GM19043 (cell line): ENCODE measurements around the gene STX1A.
A peak's percentile ranks its signal among the peaks of the same experiment; 100 is the strongest.
"Not testable (repeated sequence)": the region's sequence is repeated elsewhere in the genome, so short reads cannot be mapped to it uniquely, and the experiment has no call there.

Experiments used
- ATAC-seq: cut with Tn5 transposase; IDR thresholded peaks from one replicate; pipeline ENCODE4 v1.9.1; 2021; ENCODE audit warnings: low read depth; ENCODE audit not compliant: unreplicated experiment

The STX1A gene

GRCh38 chr7:73685311-73685710, 34.2 kb downstream of the STX1A start:
- ATAC-seq: no peak

- ATAC-seq: no peak
Measured at GRCh38 chr7:73683788-73684693, 35.4 kb downstream of the STX1A start.

DNA sequence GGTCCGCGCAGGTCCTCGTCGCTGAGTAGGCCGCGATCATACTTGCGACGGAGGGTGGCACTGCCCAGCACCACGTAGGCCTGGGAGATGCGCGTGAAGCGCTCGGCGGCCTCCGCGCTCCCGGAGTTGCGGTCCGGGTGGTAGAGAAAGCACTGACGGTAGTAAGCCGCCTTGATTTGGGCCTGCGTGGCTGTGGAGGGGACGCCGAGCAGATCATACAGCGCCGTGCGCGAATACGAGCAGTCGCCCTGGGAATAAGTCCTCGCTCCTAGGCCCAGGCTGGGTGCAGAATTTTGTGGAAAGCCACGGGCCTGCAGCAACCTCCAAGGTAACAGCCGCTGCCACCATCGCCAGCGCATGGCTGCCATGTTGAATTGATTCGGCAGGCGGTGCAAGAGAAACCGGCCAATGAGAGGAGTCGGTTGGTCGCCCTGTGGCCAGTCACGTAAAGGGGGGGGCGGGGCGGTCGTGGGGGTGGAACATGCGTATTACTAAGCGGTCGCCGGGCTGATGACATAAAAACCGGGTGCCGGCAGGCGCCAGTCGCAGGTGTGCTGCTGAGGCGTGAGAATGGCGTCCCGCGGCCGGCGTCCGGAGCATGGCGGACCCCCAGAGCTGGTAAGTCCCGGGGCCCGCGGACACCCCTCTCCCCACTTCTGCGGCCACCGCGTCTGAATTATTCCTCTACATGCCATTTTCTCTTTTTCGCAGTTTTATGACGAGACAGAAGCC, 36.2 kb downstream of the STX1A start, which contains the start of the genes BUD23 and DNAJC30:
Gene BUD23 (plus strand): TSS at position 542 of the 732 bp plus-strand sequence. CDS start 29 bp downstream, at position 571.
Gene DNAJC30 (minus strand): TSS at position 398 of the 732 bp plus-strand sequence. CDS start 30 bp downstream, at position 368.
- ATAC-seq: peak; percentile 94

- ATAC-seq: no peak
Measured at GRCh38 chr7:73682745-73683055, 36.8 kb downstream of the STX1A start.

GRCh38 chr7:73681031-73681430, 38.4 kb downstream of the STX1A start:
- ATAC-seq: no peak

GRCh38 chr7:73680501-73680900, 39.0 kb downstream of the STX1A start:
- no peak for ATAC-seq

DNA sequence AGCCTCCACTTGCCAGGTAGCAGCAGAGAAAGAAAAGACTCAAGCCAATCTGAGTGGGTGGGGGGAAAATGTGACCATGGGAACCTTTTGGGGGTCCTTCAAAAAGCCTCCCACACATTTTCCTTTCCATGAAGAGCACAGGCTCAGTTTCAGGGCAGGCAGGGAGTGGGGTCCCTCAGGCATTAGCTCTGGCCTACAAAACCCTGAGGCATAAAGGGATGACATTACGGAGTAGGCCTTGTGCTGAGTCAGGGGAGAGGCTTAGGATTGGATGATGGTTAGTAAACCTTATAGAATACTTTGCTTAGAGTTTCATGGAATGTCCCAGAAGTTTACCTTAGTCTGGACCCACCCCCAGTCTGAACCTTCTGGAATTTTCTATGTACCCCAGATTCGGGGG, 39.8 kb downstream of the STX1A start:
- ATAC-seq: no peak

GRCh38 chr7:73678862-73679261, 40.6 kb downstream of the STX1A start:
- no peak for ATAC-seq

GRCh38 chr7:73676062-73676461, 43.4 kb downstream of the STX1A start:
- ATAC-seq: not testable (repeated sequence)

- ATAC-seq: no peak
Measured at GRCh38 chr7:73674468-73675124, 44.9 kb downstream of the STX1A start.

DNA sequence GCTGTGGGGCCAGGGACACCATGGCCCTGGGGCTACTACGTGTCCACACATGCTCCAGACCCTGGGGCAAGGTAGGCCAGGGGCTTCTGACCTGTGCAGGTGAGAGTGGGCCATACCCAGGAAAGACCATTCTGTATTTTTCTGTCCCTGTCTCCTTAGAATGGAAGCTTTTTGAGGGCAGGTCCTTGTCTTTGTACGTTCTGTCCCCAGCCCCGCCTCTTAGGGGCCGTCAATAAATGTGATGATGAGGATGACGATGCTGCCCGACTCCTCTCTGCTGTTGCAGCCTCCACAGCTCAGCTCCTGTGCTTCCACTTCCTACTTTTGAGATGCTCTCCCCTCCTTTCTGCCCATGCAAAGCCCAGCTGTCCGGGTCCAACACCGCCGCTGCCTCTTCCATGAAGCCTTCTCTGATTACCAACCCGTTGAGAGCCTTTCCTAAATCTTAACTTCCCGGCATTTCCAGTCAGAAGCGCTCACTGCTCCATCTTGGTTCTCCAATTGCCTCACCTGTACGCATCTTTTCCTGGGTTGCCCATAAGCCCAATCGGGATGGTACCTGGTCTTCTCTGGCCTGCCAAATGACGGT, 47.5 kb downstream of the STX1A start:
- ATAC-seq: no peak

DNA sequence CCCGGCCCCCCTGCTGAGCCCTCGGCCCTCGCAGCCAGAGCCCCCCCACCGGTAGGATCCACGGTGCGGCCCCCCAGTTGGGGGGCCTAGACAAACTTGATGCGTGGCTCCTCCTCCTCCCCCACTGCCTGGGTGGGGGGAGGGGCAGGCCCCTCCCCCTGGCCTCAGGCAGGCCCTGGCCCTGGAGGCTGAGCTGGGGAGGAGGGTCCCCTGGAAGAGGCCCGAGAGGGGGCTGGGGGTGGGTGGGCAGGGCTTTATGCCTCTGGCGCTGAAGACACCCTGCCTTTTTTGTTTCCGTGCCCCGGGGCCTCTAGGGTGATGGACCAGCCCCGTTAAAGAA, 48.2 kb downstream of the STX1A start:
- no peak for ATAC-seq

DNA sequence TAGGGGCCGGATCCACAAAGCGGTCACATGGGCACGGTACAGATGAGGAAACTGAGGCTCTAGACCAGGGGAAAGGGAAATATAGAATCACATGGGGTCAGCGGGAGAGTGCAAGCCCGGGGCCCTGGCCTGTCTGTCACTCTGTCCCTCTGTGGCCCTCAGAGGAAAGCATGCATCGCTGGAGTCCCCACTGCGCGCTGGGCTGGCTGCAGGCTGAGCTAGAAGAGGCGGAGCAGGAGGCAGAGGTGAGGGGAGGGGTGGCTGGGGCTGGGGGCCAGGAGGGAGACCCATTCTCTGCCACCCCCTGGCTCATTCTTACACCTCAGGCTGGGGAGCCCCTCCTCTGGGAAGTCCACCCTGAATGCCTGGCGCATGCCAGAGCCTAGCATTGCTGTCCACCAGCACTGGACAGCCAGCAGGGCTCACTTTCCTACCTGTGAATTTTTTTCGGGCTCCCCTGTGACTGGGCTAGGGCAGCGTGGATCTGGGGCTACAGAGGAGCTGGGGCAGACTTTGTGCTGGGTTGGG, 49.5 kb downstream of the STX1A start:
- ATAC-seq: no peak

DNA sequence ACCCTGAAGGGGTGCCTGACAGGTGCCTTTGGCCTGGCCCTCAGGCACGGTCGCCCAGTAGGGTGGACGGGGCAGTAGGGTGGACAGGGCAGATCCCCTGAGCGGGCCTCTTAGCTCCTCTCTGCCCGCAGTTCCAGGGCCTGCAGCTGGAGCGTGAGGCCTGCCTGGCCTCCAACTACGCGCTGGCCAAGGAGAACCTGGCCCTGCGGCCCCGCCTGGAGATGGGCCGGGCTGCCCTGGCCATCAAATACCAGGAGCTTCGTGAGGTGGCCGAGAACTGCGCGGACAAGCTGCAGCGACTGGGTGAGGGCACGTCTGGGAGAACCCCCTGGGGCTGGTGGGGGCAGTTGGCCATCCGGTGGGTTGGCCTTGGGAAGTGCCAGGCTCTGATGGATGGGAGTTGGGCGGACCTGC, 50.2 kb downstream of the STX1A start:
- ATAC-seq: no peak

- ATAC-seq: no peak
Measured at GRCh38 chr7:73668886-73669230, 50.6 kb downstream of the STX1A start.

- no peak for ATAC-seq
Measured at GRCh38 chr7:73668103-73668885, 51.2 kb downstream of the STX1A start.

- ATAC-seq: peak; percentile 96
Measured at GRCh38 chr7:73667344-73668102, 51.9 kb downstream of the STX1A start, which contains the start of gene VPS37D. TSS of gene VPS37D (plus strand) at chr7:73667831. CDS start at chr7:73667959, 128 bp downstream.

- ATAC-seq: no peak
Measured at GRCh38 chr7:73663033-73663432, 56.4 kb downstream of the STX1A start.

DNA sequence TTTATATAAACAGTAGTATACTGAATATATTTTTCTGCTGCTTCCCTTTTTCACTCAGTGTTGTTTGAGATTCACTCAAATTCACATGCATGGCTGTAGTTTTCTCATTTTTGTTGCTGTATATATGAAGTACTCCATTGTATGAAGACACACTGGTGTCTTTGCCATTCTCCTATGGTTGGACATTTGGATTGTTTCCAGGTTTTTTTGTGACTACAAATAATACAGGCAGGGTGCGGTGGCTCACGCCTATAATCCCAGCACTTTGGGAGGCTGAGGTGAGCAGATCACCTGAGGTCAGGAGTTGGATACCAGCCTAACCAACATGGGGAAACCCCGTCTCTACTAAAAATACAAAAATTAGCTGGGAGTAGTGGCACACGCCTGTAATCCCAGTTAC, 58.9 kb downstream of the STX1A start:
- not testable (repeated sequence) for ATAC-seq
